Stimulated activated CD4-positive, alpha-beta T cell treated with anti-CD3 and anti-CD28 coated beads, Interleukin-12 subunit alpha, Interleukin-12 subunit beta, amount 100 ng/mL, for 24 hours (primary cell): ENCODE data around the gene FBLN1.

ENCODE experiments used
- DNase-seq, 2 experiments: peaks; one replicate each; pipeline ENCODE4 v3.0.0-alpha.2; 2020; ENCODE audit warnings: low read depth in 2 of 2

FBLN1 gene

DNA sequence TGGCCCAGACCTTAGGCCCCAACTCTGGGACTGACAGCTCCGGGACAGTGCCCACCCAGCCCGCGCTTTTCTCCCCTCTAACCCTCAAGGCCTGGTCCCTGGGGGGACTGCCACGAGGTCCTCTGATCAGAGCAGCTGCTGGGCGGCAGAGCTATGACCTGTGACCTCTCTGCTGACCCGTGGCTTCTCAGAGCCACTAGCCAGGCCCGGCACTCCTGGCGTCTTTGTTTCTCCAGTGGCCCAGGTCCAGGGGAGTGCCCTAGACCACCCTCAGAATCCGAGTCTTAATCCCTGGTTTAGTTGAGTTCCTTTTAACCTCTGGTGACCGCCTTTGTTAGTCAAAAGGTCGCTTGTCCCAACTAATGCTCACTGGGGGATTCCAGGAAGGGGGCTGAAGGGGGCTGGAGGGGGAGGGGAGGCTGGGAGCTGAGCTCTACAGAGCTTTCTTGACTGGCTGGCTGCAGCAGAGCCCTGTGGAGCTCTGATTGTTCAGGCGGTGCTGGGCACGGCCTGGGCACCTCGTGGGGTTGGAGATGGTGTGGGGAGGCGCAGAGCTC lies 1.2 kb downstream of the FBLN1 start:
- DNase-seq: no peak

DNA sequence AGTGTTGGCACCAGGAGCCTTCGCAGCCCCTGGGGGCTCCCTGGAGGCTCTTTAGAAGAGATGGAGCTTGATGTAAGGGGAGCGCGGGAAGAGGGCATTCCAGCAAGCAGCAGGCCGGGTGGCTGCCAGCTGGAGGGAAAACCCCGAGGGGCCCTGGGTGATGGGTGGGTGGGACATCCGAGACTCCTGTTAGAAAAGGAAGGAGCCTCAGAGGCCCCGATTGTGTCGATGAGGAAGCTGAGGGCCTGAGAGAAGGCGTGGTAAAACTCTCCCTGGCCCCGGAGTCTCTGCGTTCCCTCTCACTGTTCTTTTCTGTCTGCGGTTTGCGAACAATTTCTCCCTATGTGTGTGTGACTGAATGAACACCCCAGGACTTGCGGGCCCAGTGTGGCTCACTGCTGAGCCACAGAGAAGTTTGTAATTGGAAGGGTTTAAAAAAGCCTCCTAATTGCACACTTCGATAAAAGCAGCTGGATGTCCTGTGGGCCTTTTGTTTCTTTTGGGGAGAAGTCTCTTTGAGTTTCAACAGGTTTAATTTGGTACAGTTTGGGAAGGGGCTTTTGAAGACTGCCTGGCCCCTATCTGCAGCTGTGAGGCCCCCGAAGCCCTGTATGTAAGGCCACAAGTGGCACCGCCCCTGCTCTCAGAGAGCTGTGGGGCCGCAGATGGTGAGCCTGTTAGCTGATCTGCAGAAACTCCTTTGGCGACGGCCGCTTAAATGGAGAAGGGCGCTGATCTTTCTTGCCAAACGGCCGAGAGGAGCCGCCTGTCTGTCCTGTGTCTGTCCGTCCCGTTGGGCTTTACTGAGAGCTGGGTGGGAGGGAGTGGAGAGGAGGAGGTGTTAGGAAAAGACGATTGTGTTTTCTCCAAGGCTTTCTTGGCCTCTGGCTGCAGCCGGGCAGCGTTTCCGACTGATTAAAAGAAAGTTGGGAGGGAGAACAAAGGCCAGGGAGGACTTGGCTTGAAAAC lies 2.0 kb downstream of the FBLN1 start:
- no peak for DNase-seq

DNA sequence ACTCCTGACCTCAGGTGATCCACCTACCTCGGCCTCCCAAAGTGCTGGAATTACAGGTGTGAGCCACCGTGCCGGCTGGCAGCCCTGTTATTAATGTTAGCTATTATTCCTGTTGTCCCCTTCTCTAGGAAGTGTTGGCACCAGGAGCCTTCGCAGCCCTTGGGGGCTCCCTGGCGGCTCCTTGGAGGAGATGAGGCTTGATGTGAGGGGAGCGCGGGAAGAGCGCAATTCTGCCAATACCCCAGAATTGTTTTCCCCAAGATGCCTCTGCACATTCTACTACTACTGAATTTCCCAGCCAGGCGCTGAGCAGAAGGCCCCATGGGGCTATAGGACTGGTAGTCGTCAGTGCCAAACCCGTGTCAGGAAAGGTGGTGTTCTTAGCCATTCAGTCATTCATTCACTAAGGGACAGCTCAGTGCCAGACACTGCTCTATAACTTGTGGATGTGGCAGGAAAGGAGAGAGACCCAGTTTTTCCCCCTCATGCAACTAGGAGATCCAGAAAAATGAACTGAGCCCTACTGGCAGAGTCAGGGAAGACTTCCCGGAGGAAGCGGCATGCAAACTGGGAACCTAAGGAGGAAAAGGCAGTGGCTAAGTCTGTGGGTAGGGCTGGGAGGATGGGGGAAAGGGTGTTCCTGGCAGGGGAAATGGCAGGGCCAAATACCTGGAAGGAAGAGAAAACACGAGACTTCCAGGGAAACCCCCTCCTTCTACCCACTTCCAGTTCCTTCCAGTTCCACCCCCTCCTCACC lies 3.5 kb downstream of the FBLN1 start:
- DNase-seq: no peak

DNA sequence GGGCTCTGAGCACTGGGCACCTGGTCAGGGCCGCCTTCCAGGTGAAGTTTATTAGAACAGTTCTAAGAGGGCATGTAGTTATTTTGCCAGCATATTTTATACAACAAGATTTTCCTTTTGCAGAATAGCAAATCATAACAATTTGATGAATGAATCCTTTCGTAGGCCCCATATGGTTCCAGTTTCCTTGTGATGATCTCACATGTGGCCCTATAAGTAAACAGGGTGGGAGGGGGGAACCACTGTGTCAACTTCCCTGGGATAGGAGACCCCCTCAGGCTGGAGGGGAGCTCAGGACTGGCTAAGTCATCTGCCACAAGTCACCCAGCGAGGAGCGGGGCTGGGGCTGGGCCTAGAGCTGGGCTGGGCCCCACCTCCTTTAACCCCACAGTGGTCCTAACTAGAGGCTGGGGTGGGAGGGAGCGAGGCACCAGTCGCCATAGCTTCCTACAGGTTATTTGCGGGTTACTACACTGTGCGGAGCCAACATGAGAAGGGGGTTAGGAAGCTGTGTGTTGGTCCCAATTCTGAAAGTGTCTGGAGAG lies 4.2 kb downstream of the FBLN1 start:
- DNase-seq: no peak

DNA sequence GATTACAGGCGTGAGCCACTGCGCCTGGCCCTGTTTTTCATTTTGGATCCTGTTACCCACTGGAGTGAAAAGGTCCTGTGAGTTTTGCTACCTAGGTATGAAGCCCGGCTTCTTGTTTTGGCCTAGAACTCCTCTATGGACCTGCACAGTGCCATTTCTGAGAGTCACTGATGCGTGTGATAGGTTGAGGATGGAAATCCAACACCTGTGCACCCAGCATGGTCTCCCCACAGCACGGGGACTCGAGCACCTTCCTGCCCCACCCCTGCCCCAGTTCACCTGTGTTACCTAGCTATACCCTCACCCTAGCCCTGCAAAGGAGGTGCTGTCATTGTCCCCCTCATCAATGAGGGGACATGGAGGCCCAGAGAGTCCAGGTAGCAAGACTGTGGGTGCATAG lies 5.1 kb downstream of the FBLN1 start:
- DNase-seq: no peak

DNA sequence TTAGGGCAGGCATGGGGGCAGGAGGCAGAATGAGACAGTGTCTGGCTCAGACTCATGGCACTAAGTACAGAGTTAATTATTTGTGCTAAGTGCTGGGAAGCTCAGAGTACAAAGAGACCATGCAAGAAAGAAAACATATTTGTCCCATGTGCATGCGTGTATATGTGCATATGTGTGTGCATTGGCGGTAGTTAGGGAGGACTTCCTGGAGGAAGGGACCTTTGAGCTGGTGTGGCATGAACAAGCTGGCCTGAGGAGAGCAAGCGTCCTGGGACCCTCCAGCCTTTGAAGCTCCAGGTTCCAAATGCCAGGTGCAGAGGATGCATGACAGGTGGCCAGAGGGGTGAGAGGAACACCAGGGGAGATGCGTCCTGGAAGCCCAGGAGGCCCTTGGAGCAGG lies 6.1 kb downstream of the FBLN1 start:
- no peak for DNase-seq

DNA sequence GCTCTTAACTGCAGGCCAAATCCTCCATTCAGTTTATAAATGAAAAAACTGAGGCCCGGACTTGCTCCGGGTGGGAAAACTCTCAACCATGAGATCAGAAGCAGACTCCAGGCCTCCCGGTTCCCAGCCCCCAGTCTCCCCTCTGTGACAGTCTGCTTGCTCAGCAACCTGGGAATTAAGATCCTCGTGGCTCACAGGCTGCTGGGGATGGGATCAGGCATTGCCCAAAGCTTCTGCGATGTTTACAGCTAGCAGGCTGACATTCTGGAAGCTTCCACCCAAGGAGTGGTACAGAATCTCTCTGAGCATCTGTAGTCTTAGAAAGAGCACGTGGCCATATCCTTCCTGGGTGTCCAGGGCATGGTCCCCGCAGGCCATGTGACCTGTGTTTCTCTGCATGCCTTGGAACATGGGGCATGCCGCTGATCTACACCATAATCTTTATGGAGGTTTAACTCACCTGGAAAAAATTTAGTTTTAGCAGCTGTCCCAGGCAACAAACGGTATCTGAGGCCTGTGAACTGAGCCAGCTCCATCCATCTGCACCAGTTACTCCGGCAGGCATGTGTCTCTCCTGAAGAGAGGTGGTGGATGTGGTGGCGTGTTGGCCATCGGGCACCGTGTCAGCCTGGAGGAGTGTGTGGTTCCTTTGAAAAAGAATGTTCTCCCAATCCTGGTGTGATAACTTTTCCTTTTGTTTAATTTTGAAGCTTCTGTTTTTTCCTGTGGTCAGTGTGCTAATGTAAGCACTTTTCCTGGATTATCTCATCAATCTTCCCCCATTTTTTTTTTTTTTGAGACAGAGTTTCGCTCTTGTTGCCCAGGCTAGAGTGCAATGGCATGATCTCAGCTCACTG lies 7.9 kb downstream of the FBLN1 start:
- no peak for DNase-seq

DNA sequence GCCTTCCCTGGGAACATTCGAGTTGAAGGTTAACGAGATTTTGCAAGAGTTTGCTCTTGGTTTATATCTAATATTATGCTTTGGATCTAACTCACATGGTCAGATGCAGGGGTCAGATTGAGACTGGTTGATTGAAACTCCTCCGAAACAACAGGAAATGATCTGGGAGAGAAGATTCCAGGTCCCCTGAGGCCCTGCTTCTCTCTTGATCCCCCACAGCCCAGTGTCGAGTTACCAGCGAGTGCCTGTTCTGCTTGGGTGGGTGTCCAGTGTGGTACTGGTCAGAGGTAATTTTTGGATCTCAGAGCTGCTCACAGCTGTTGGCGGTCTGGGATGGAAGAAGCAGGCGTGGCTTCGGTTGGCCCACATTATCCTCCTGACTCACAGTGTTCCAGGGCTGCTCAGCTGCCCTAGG lies 9.2 kb downstream of the FBLN1 start:
- DNase-seq: no peak

DNA sequence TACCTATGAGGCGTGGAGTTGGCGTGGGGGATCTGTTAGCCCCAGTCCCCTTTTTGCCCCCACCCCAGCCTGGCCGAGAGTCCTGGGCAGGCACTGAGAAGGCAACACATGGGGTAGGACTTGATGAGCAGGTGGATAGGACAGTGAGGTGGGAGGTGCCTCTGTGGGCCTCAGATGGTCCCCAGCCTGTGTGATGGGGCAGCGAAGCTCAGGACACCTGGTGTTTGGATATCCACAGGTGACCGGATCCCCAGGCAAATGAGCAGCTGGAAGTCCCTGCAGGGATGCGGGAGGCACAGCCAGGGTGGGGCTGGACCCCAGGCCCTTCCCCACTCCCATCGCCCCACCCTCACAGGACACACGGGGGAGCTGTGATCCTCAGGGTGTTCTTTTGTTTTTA lies 9.7 kb downstream of the FBLN1 start:
- DNase-seq: no peak

DNA sequence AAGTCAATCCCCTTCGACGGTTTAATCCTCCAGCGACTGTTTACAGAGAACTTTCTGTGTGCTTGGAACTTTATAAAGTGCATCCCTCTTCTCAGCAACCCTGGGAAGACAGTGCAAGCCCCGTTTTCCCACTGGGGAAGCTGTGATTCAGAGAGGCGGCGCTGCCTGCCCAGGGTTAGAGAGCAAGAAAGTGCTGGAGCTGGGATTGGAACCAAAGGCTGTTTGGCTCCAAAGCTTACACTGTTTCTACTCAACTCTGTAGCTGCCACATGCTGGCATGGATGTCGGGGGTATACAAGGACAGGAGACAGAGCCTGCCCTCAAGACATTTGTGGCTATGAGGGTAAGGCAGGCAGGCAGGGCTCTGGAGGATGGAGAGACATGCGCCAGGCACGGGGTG lies 13.0 kb downstream of the FBLN1 start:
- no peak for DNase-seq

DNA sequence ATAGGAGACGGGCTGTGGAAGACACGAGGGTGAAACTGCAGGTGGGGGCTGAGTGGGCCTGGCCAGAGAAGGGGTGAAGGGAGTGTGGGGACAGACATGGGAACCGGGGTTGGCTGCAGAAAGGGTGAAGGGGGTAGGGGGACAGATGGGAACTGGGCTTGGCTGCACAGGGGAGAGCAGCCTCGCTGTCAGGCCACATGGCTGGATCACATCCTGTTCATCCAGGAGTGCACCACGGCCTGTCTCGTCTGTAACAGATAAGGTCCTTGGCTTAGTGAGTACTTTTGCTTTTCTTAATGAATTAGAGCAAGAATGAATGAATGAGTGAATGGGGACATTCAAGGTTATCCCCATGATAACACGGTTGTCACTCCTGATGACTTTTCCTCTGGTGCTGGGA lies 13.5 kb downstream of the FBLN1 start:
- no peak for DNase-seq

DNA sequence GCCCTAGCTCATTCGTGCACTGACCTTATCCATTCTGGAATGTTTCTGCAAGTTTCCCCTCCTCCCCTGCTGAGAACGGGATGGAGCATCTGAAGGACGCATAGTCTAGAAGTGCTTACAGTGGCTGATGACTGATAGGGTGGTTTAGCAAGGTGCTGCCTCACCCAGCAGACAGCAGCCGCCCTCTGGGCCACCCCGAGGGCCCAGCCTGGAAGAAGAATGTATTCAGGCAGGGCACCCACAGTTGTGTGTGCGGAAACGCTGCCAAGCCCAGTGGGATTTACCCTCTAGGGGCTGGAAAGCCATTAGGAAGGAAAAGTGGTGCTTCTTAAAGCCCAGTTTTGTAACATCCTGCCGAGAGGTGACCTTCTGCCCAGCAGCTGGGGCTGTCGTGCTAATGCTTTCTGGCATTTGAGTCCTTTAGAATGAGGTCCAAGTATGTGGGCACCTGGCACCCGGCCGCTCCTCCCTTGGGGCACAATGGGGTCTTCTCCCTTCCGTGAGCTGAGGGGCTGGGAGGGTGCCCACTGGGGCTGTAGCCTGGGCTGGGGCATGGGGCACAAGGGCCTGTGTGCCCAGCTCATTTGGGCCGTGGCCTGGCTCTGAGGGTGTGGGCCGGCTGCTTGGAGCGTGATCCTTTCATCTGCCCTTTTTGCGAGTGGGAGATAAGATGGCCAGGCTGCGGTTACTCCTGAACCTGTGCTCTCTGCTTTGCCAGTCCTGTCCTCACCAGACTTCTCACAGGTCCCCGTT lies 14.4 kb downstream of the FBLN1 start:
- DNase-seq: no peak

DNA sequence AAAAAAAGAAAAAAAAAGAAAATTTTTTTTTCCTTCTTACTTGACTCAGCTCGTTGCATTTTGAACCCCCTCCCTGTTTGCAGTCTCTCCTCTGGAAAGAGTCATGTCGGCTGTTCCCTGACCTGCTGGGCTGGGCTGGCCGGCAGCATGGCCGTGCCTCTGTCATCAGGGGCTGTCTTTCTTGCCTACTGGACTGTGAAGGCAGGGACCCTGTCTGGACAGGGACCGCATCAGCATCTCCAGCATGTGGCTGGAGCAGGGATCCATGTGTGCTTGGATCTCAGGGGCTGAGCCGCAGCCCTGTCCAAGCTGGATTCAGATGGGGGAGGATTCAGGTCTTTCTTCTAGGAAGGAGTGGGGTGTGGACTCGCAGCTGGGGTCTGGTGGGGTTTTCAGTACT lies 15.5 kb downstream of the FBLN1 start:
- DNase-seq: no peak

DNA sequence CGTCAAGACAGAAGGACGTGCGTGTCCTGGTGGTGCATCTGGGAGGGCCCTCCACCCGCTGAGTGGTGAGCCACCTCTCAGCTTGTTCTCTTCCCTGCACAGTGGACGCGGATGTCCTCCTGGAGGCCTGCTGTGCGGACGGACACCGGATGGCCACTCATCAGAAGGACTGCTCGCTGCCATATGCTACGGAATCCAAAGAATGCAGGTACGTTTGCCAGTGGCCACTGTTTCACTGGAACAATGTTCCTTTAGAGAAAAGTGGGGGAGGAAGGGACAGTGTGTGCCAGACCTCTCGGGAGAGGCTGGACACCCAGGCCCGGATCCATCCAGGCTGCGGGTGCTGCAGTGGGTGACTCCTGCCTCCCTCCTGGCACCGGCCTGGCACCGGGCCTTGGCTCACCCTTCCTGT lies 15.9 kb downstream of the FBLN1 start:
- DNase-seq: no peak

DNA sequence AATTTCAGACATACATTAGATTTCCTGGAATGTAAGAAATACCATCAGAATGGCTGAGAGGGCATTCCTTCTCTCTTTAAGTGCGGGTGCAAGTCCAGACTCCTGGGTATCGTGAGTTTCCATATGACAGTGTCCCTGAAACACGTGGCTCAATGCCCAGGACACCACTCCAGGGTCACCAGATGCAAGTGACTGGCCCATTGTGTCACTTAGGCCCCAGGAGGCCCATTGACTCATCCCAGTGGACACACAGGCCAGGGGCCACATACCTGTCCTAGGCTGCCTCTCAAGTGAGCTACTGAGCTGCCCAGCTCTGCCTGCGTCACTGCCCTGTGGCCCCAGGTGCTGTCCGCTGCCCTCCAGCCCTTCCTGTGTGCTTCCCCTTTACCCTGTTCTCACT lies 18.5 kb downstream of the FBLN1 start:
- no peak for DNase-seq

DNA sequence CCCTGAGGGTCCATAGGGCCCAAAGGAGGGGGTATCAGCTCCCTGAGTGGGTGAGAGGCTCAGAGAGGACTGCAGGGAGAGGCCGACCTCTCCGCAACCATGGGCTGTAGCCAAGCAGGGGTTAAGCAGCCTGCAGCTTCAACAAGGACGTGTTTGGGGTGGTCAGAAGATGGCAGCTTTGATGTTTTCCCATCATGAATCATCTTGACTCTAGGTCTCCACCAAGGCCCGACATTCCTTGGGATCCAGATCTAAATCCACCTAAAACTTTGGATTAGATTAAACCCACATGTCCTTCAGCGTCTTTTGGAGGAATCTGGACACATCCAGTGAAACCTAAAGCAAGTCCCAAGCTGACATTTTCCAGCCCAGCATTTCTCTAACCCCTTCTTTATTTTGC lies 19.8 kb downstream of the FBLN1 start:
- no peak for DNase-seq

DNA sequence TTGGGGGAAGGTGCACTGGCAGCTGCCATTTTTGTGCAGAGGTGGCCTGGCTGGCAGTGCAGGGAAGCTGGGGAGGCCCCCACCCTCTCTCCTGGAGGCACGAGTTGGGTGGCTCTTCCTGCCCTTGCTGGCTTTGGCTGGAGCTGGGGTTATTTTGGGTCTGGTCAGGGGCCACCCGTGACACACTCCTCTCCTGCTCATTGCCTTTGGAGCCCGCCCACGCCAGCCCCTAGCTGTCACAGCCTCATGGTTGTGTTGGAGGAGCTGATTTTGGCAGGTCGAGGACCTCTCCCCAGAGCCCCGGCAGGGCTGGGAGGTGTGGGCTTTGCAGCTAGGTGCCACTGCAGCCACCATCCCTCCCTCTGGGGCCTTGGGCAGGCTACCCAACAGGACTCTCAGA lies 21.5 kb downstream of the FBLN1 start:
- DNase-seq: no peak

DNA sequence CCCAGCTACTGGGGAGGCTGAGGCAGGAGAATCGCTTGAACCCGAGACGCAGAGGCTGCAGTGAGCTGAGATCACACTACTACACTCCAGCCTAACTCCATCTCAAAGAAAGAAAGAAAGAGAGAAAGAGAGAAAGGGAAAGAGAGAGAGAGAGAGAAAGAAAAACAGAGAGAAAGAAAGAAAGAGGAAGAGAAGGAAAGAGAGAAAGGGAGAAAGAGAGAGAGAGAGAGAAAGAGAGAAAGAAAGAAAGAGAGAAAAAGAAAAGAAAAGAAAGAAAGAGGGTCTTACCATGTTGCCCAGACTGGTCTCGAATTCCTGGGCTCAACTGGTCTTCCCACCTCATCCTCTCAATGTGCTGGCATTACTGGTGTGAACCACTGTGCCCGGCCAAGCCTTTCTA lies 22.3 kb downstream of the FBLN1 start:
- no peak for DNase-seq

DNA sequence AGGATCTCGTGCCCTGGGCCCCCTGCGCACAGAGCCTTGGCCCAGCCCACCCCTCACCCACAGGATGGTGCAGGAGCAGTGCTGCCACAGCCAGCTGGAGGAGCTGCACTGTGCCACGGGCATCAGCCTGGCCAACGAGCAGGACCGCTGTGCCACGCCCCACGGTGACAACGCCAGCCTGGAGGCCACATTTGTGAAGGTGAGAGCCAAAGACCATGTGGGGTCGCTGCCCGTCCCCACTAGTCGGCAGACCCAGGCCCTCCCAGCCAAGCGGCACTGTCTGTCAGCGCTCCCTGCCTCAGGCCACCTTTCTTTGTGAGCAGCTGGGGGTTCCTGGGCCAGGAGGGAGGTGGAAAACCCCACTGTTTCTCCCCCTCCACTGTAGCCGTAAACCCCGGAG lies 22.8 kb downstream of the FBLN1 start:
- no peak for DNase-seq

DNA sequence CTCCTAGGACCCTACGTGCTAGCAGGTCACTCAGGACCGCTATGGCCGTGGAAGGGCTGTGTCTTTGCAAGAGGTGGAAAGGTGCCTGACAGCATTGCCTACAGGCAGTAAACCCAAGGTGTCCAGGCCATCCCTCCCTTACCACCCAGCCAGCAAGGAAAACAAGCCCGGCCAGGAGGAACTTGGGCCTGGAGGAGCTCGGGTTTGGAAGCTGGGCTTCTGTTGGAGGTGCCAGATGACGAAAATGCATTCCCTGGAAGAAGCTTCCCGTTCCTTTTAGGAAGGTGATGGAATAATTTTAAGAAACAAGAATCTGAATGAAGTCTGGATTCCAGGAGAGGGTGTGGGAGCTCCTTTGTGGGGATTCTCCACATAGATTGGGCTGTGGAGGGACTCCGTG lies 23.6 kb downstream of the FBLN1 start:
- no peak for DNase-seq
